DOHH2 (cell line): ENCODE measurements around the gene HMGCS2.

Source experiments
- H3F3A ChIP-seq: fragments of 200-600 bp; sonication (generic), shearing (Covaris generic); 2 replicates; pipeline ENCODE4 v1.6.0; 2016; ENCODE audit warnings: antibody characterized with exemption, mild to moderate bottlenecking; ENCODE audit not compliant: control insufficient read depth, insufficient read depth
- H3K27ac ChIP-seq: fragments of 200-600 bp; sonication (generic); 2 replicates; pipeline ENCODE4 v1.5.1; 2014; ENCODE audit warnings: low read depth, mild to moderate bottlenecking, low read length, moderate library complexity
- H3K27me3 ChIP-seq: fragments of 200-600 bp; sonication (generic); 2 replicates; pipeline ENCODE4 v1.6.1; 2014; ENCODE audit warnings: mild to moderate bottlenecking, low read length, mixed read lengths; ENCODE audit not compliant: control insufficient read depth
- H3K36me3 ChIP-seq: fragments of 200-600 bp; sonication (generic); 2 replicates; pipeline ENCODE4 v1.6.1; 2014; ENCODE audit warnings: mild to moderate bottlenecking, low read length, moderate library complexity, mixed read lengths; ENCODE audit not compliant: control insufficient read depth
- H3K4me1 ChIP-seq: fragments of 200-600 bp; sonication (generic); 2 replicates; pipeline ENCODE4 v1.6.1; 2014; ENCODE audit warnings: mild to moderate bottlenecking, low read length, mixed read lengths; ENCODE audit not compliant: control insufficient read depth
- H3K4me2 ChIP-seq: fragments of 200-600 bp; sonication (generic); 2 replicates; pipeline ENCODE4 v1.6.0; 2014; ENCODE audit warnings: mild to moderate bottlenecking, low read length, moderate library complexity
- H3K4me3 ChIP-seq: fragments of 200-600 bp; sonication (generic); 2 replicates; pipeline ENCODE4 v1.5.1; 2014; ENCODE audit warnings: mild to moderate bottlenecking, low read length, mixed read lengths
- H3K79me2 ChIP-seq: fragments of 200-600 bp; sonication (generic); 2 replicates; pipeline ENCODE4 v1.6.1; 2014; ENCODE audit warnings: mild to moderate bottlenecking, low read length, mixed read lengths; ENCODE audit not compliant: control insufficient read depth
- H3K9me2 ChIP-seq: fragments of 200-600 bp; sonication (generic); replicated peaks from 2 replicates; pipeline ENCODE4 v1.6.1; 2014; ENCODE audit warnings: mild to moderate bottlenecking, low read length, mixed read lengths; ENCODE audit not compliant: control insufficient read depth
- H3K9me3 ChIP-seq: fragments of 200-600 bp; sonication (generic); 2 replicates; pipeline ENCODE4 v1.6.1; 2014; ENCODE audit warnings: antibody characterized with exemption, low read length, mixed read lengths; ENCODE audit not compliant: control insufficient read depth, insufficient read depth
- H4K20me1 ChIP-seq: fragments of 200-600 bp; sonication (generic); 2 replicates; pipeline ENCODE4 v1.6.0; 2014; ENCODE audit warnings: low read depth, mild to moderate bottlenecking, antibody characterized with exemption, low read length, moderate library complexity; ENCODE audit not compliant: control insufficient read depth, insufficient read depth
- EZH2phosphoT487 ChIP-seq: fragments of 200-600 bp; sonication (generic); IDR thresholded peaks from 2 replicates; pipeline ENCODE4 v1.6.1; 2017; ENCODE audit warnings: borderline replicate concordance, mild to moderate bottlenecking, antibody characterized with exemption, low read length, moderate library complexity, mixed read lengths
- TF ChIP-seq, protein P1 (sequence below): fragments of 200-600 bp; sonication (generic); IDR thresholded peaks from one replicate; pipeline ENCODE4 v1.5.1; 2014; ENCODE audit warnings: antibody characterized with exemption, mild to moderate bottlenecking, low read depth, low read length; ENCODE audit not compliant: poor library complexity, severe bottlenecking

Gene HMGCS2

GRCh38 chr1:119795261-119796200 is 26.8 kb upstream of the HMGCS2 start:
- TF ChIP-seq EZH2phosphoT487: no peak
- TF ChIP-seq, protein P1, sequence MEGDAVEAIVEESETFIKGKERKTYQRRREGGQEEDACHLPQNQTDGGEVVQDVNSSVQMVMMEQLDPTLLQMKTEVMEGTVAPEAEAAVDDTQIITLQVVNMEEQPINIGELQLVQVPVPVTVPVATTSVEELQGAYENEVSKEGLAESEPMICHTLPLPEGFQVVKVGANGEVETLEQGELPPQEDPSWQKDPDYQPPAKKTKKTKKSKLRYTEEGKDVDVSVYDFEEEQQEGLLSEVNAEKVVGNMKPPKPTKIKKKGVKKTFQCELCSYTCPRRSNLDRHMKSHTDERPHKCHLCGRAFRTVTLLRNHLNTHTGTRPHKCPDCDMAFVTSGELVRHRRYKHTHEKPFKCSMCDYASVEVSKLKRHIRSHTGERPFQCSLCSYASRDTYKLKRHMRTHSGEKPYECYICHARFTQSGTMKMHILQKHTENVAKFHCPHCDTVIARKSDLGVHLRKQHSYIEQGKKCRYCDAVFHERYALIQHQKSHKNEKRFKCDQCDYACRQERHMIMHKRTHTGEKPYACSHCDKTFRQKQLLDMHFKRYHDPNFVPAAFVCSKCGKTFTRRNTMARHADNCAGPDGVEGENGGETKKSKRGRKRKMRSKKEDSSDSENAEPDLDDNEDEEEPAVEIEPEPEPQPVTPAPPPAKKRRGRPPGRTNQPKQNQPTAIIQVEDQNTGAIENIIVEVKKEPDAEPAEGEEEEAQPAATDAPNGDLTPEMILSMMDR: no peak
- H4K20me1 ChIP-seq: no peaks in the 10 kb centered on the region
- no peaks in the 10 kb centered on the region for H3K9me3 ChIP-seq
- H3F3A ChIP-seq: no peaks in the 10 kb centered on the region
- H3K4me2 ChIP-seq: no peak overlapping the region
- no peaks in the 10 kb centered on the region; the same call in 1 of the 2 replicates for H3K27me3 ChIP-seq
- no peak overlapping the region for H3K4me3 ChIP-seq
- no peaks in the 10 kb centered on the region for H3K4me1 ChIP-seq
- H3K79me2 ChIP-seq: no peaks in the 10 kb centered on the region
- H3K27ac ChIP-seq: no peak overlapping the region
- no peaks in the 10 kb centered on the region for H3K36me3 ChIP-seq
- H3K9me2 ChIP-seq: no peaks in the 10 kb centered on the region

DNA sequence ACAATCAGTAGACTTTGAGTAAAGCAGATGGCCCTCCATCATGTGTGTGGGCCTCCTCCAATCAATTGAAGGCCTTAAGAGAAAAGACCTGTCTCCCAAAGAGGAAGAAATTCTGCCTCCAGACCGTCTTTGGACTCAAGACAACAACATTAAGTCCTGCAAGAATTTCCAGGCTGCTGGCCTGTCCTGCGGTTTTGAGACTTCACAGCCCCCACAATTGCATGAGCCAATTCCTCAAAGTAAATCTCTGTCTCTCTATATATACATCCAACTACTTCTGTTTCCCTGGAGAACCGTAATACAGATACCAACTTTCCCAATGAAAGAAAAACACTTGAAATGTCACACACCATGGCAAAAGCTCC is 26.2 kb upstream of the HMGCS2 start:
- no peaks in the 10 kb centered on the region for H3K9me3 ChIP-seq

GRCh38 chr1:119794230-119794875 is 25.6 kb upstream of the HMGCS2 start:
- TF ChIP-seq, protein P1: no peak
- no peak for TF ChIP-seq EZH2phosphoT487
- H3K9me3 ChIP-seq: no peaks in the 10 kb centered on the region

More for the DNA sequence above, 26.2 kb upstream of the HMGCS2 start:
- Histone ChIP-seq H3K27me3 (no peaks in the 10 kb centered on the region; the same call in 1 of the 2 replicates), H3K27ac (no peak overlapping the region), H3K4me3 (no peak overlapping the region), H3K9me2 (no peaks in the 10 kb centered on the region), H3K36me3 (no peaks in the 10 kb centered on the region), H3K4me2 (no peak overlapping the region), H3K4me1 (no peaks in the 10 kb centered on the region), H3K79me2 (no peaks in the 10 kb centered on the region), H4K20me1 (no peaks in the 10 kb centered on the region), H3F3A (no peaks in the 10 kb centered on the region)
- TF ChIP-seq EZH2phosphoT487: no peak
- TF ChIP-seq, protein P1: no peak

More at GRCh38 chr1:119794230-119794875, 25.6 kb upstream of the HMGCS2 start:
- H3K4me2 ChIP-seq: no peak overlapping the region
- no peaks in the 10 kb centered on the region for H3F3A ChIP-seq
- no peak overlapping the region for H3K4me3 ChIP-seq
- H3K36me3 ChIP-seq: no peaks in the 10 kb centered on the region
- H3K27ac ChIP-seq: no peak overlapping the region
- no peaks in the 10 kb centered on the region; the same call in 1 of the 2 replicates for H3K27me3 ChIP-seq
- no peaks in the 10 kb centered on the region for H3K79me2 ChIP-seq
- H4K20me1 ChIP-seq: no peaks in the 10 kb centered on the region
- H3K9me2 ChIP-seq: no peaks in the 10 kb centered on the region
- H3K4me1 ChIP-seq: no peaks in the 10 kb centered on the region
